ENCODE data around the gene SDS. TPM values are rescaled to one million over a fixed set of nuclear protein-coding genes. Genes with fewer than 3 reads are reported as not detected.

Gene SDS
- total RNA-seq, 1 experiment from 2014 or later, result not detected

DNA sequence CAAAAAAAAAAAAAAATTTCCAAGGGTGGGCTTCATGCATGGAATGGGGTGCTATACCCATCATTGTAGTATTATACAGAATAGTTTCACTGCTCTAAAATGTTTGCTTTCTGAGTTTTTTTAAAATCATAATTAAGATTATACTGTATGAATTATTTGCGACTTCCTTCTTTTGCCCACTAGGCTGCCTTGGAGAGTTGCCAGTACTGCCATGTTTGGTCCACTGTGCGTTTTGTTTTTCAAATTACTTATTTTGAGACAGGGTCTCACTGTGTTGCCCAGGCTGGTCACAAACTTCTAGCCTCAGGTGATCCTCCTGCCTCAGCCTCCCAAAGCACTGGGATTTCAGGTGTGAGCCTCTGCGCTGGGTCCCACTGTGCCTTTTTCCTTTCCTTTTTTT lies 25.4 kb downstream of the SDS start:
- Histone ChIP-seq H2BK20ac (ENCODE audit: low read depth, low read length, poor library complexity, severe bottlenecking) (no peak overlapping the region), H2AK5ac (ENCODE audit: insufficient read length, low read length) (no peak overlapping the region), H2BK12ac (ENCODE audit: insufficient read length, low read depth, low read length) (no peak overlapping the region), H3K9me3 (ENCODE audit: control insufficient read depth, low read depth, low read length) (no peaks in the 10 kb centered on the region), H4K5ac (ENCODE audit: insufficient read length, low read depth, low read length) (no peak overlapping the region), H2BK5ac (ENCODE audit: insufficient read length, low read length) (no peak overlapping the region), H3K27ac (ENCODE audit: insufficient read length, low read depth, low read length) (no peak overlapping the region), H3K79me2 (ENCODE audit: insufficient read depth, low read length) (no peaks in the 10 kb centered on the region), H2BK15ac (ENCODE audit: low read depth, low read length) (no peak overlapping the region), H4K91ac (ENCODE audit: insufficient read length, low read depth, low read length) (no peak overlapping the region), H4K8ac (replicated peaks; ENCODE audit: insufficient read length, low read depth, low read length) (no peak overlapping the region), H3K4ac (ENCODE audit: low read depth, low read length) (no peak overlapping the region), H2AFZ (ENCODE audit: low read length) (no peak overlapping the region), H3K56ac (ENCODE audit: insufficient read length, low read depth, low read length) (no peak overlapping the region), H4K20me1 (ENCODE audit: control insufficient read depth, insufficient read depth, insufficient read length) (no peaks in the 10 kb centered on the region), H3K4me1 (ENCODE audit: insufficient read depth, low read length) (no peaks in the 10 kb centered on the region), H3K14ac (ENCODE audit: insufficient read depth, low read length) (no peak overlapping the region), H3K27me3 (ENCODE audit: insufficient read depth, low read length) (no peaks in the 10 kb centered on the region), H3K23me2 (ENCODE audit: insufficient read length, low read depth, low read length, poor library complexity, severe bottlenecking) (no peaks in the 10 kb centered on the region), H3K9ac (ENCODE audit: extremely low read depth, insufficient read length, low read length) (no peak overlapping the region), H3T11ph (ENCODE audit: low read length) (no peak overlapping the region), H3K4me2 (ENCODE audit: insufficient read depth, insufficient read length, low read length) (no peak overlapping the region), H3K79me1 (ENCODE audit: insufficient read depth, low read depth, low read length, poor library complexity, severe bottlenecking) (no peaks in the 10 kb centered on the region), H3K18ac (ENCODE audit: insufficient read length, low read depth, low read length) (no peak overlapping the region), H3K23ac (ENCODE audit: insufficient read length, low read depth, low read length) (no peak overlapping the region), H2BK120ac (ENCODE audit: low read depth, low read length, poor library complexity, severe bottlenecking) (no peak overlapping the region)
- TF ChIP-seq, protein P1, sequence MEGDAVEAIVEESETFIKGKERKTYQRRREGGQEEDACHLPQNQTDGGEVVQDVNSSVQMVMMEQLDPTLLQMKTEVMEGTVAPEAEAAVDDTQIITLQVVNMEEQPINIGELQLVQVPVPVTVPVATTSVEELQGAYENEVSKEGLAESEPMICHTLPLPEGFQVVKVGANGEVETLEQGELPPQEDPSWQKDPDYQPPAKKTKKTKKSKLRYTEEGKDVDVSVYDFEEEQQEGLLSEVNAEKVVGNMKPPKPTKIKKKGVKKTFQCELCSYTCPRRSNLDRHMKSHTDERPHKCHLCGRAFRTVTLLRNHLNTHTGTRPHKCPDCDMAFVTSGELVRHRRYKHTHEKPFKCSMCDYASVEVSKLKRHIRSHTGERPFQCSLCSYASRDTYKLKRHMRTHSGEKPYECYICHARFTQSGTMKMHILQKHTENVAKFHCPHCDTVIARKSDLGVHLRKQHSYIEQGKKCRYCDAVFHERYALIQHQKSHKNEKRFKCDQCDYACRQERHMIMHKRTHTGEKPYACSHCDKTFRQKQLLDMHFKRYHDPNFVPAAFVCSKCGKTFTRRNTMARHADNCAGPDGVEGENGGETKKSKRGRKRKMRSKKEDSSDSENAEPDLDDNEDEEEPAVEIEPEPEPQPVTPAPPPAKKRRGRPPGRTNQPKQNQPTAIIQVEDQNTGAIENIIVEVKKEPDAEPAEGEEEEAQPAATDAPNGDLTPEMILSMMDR (conservative IDR thresholded peaks at IDR 0.05), result no peak
- no peak overlapping the region for H3K27ac Mint-ChIP-seq
- no peaks in the 10 kb centered on the region for H3K27me3 Mint-ChIP-seq (ENCODE audit: low read depth)
- H3K4me3 Mint-ChIP-seq, result no peak overlapping the region
- no CpG with 5 or more reads among the region's 3 CpGs for WGBS (ENCODE audit: extremely low coverage, insufficient read length, low lambda C conversion rate)
- DNase-seq, result no peak
- peaks cover 11 to 35% (median 32%) of the 10 kb centered on the region in 3 experiments; a peak in 6 of 7 replicates for H3K36me3 Mint-ChIP-seq (ENCODE audit: insufficient read depth in 1 of 3, low read depth in 3 of 3)
- H3K4me1 Mint-ChIP-seq, result peaks cover 0 to 3% of the 10 kb centered on the region in 2 experiments; a peak in 2 of 4 replicates
- no peaks in the 10 kb centered on the region for H3K9me3 Mint-ChIP-seq
